Cardiac muscle cell (in vitro differentiated cells and primary cell): ENCODE results near the gene PDE4B. TPM values are rescaled to one million over a fixed set of nuclear protein-coding genes. Genes with fewer than 3 reads are reported as not detected.

Experiments
- DNase-seq, 2 donors: peaks; one replicate each; pipeline versions ENCODE4 v3.0.0 to v3.0.0-alpha.2; 2010 to 2017; ENCODE audit warnings: low read depth in 1 of 2, low spot score in 1 of 2
- H3K27ac ChIP-seq: fragments of 200-600 bp; sonication (generic); 2 replicates; pipeline ENCODE4 v1.5.1; 2016
- H3K27me3 ChIP-seq: fragments of 200-600 bp; sonication (generic); 2 replicates; pipeline ENCODE4 v1.6.0; 2016; ENCODE audit warnings: control low read depth
- H3K36me3 ChIP-seq: fragments of 200-600 bp; sonication (generic); 2 replicates; pipeline ENCODE4 v1.5.1; 2016; ENCODE audit warnings: control low read depth
- H3K4me1 ChIP-seq: fragments of 200-600 bp; sonication (generic); 2 replicates; pipeline ENCODE4 v1.8.1; 2017; ENCODE audit warnings: low read depth, mild to moderate bottlenecking, mixed run types
- H3K4me3 ChIP-seq: fragments of 200-600 bp; sonication (generic); 2 replicates; pipeline ENCODE4 v1.5.1; 2016; ENCODE audit warnings: mild to moderate bottlenecking
- H3K9me3 ChIP-seq: fragments of 200-600 bp; sonication (generic); 2 replicates; pipeline ENCODE4 v1.5.1; 2017; ENCODE audit warnings: low read depth, mild to moderate bottlenecking, control low read depth
- CTCF ChIP-seq: IDR thresholded peaks from 2 replicates; pipeline ENCODE4 v1.5.1; 2012; ENCODE audit warnings: low read depth, mild to moderate bottlenecking, low read length
- polyA plus RNA-seq: library from polyadenylated mRNA; unstranded; fragments of >200 nt; fragmentation: Nextera tagmentation; extraction: Ambion mirVana; gene quantifications from 2 replicates; pipeline ENCODE4 v1.2.1, GENCODE V29; 2016
- total RNA-seq: library from RNA; depleted of rRNA; stranded (reverse); fragments of >200 nt; gene quantifications from 2 replicates; pipeline ENCODE4 v1.2.3, GENCODE V29; 2016

Gene PDE4B
- total and polyA plus RNA-seq, 2 experiments from 2014 or later = 0.65 to 3.9 TPM

DNA sequence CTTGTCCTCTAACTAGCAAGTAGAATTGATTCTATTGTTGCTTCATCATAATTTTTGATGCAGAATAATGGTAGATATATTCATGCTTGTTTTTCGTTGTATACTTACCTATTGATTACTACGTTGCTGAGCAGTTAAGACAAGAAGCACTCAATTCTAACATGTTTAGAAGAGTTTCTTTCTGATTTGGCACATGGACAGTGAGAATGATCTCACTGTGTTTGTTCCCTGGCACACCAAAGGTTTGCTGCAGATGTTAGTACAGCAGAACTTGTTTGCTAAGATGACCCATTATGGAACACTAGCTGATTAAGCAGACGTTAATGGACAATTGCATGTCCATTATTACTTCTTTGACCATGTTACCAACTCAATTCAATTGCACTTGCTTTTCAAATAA lies 556.5 kb downstream of the PDE4B start:
- TF ChIP-seq CTCF = no peak
- no peaks in the 10 kb centered on the region for H3K4me1 ChIP-seq
- H3K27me3 ChIP-seq = no peaks in the 10 kb centered on the region
- H3K36me3 ChIP-seq = no peaks in the 10 kb centered on the region
- H3K4me3 ChIP-seq = no peak overlapping the region
- no peak for DNase-seq
- no peak overlapping the region for H3K27ac ChIP-seq
- no peaks in the 10 kb centered on the region for H3K9me3 ChIP-seq

GRCh38 chr1:66350001-66350547 lies 557.4 kb downstream of the PDE4B start:
- TF ChIP-seq CTCF = no peak
- H3K36me3 ChIP-seq = no peaks in the 10 kb centered on the region
- H3K27me3 ChIP-seq = no peaks in the 10 kb centered on the region
- H3K4me3 ChIP-seq = no peak overlapping the region
- H3K4me1 ChIP-seq = peaks cover 7% of the 10 kb centered on the region
- no peaks in the 10 kb centered on the region for H3K9me3 ChIP-seq
- no peak overlapping the region for H3K27ac ChIP-seq
- peak in 1 of 2 donors; percentile 46 for DNase-seq

- Histone ChIP-seq H3K4me1 (peaks cover 10% of the 10 kb centered on the region), H3K9me3 (no peaks in the 10 kb centered on the region), H3K27ac (no peak overlapping the region), H3K4me3 (no peak overlapping the region), H3K27me3 (no peaks in the 10 kb centered on the region), H3K36me3 (no peaks in the 10 kb centered on the region)
- peak; percentile 6 for TF ChIP-seq CTCF
- peak in 1 of 2 donors; percentile 57 for DNase-seq
These were observed 558.8 kb downstream of the PDE4B start for GRCh38 chr1:66351478-66351877.

GRCh38 chr1:66351913-66352312 lies 559.2 kb downstream of the PDE4B start:
- TF ChIP-seq CTCF = no peak
- Histone ChIP-seq H3K36me3 (no peaks in the 10 kb centered on the region), H3K27me3 (no peaks in the 10 kb centered on the region), H3K4me3 (no peak overlapping the region), H3K9me3 (no peaks in the 10 kb centered on the region), H3K4me1 (peaks cover 13% of the 10 kb centered on the region), H3K27ac (no peak overlapping the region)
- DNase-seq = no peak

DNA sequence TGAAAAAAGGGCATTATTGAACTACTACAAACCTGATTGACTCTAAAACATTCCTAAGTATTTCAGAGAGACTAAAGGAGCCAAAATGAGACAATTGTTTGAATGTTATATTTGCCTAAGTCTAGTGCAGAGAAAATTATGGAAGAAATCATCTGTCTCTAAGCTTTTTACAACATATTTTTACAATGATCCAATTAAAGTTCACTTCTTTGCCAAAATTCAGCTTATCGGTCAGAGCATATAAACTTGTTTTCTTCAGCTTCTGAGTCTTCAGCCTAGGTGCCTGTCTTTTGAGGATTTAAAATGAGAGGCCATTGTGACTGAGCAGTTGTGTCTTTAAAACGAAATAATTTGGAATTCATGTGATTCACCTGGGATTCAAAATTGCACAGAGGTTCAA lies 560.1 kb downstream of the PDE4B start:
- Histone ChIP-seq H3K4me1 (peaks cover 18% of the 10 kb centered on the region), H3K36me3 (no peaks in the 10 kb centered on the region), H3K4me3 (no peak overlapping the region), H3K9me3 (no peaks in the 10 kb centered on the region), H3K27me3 (no peaks in the 10 kb centered on the region), H3K27ac (no peak overlapping the region)
- no peak for DNase-seq
- TF ChIP-seq CTCF = no peak
